Stimulated activated CD4-positive, alpha-beta T cell treated with anti-CD3 and anti-CD28 coated beads, TNF-alpha, amount 100 ng/mL, for 24 hours (primary cell): ENCODE results near the gene PSME2.

Experiments
- DNase-seq, 3 experiments: peaks; one replicate each; pipeline ENCODE4 v3.0.0-alpha.2; 2020; ENCODE audit warnings: low read depth in 3 of 3

PSME2 gene

DNA sequence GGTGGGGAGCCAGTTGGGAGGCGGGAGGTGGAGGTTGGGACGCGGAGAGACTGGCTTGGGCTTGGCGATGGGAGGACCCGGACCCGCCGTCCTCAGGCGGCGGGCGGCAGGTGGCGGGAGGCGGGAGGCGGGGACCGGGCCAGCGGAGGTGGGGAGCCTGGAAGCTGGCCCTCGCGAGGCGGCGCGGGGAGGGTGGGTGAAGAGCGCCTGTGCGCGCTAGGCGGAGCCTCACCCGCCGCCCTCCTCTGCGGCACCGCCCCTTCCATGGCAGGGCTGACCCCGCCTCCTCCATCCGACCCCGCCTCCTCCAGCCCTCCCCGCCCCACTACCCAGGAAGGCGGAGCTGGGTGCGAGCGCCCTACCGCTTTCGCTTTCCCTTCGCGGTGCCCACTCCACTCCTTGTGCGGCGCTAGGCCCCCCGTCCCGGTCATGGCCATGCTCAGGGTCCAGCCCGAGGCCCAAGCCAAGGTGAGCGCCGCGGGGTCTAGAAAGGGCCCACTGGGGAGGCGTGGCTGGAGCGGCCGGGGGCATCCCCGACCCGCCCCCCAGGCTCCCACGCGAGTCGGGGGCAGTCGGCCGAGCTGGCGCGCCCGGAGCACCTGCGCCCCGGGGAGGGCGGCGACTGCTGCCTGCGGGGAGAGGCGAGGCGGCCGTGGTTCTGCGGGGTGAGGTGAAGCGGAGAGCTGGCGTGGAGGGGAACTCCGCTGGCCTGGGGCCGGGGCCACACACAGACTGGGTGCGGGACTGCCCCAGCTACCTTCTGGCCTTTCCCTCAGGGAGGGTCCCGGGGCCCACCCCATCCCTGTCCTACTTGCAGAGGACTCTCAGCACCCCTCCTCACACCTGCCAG, 10.4 kb downstream of the PSME2 start, which contains the start of gene PSME1:
Gene PSME1, plus strand, starts transcription at position 361 of the 850 bp plus-strand sequence. Its CDS starts 69 bp downstream, at position 430.
- peak; percentile 88 to 94 (median 91) for DNase-seq

DNA sequence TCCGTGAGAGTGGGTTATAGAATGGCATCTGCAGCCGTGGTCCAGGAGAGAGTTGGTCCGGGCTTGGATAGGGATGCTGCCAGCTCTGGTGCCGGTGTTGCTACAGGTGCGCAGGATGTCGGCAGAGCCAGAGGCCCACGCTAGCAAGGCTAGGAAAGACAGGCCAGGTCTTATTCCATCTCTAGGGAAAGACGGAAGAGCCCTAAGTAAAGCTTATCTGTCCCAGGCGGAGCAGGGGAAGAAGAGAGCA, 10.9 kb downstream of the PSME2 start:
- no peak for DNase-seq

DNA sequence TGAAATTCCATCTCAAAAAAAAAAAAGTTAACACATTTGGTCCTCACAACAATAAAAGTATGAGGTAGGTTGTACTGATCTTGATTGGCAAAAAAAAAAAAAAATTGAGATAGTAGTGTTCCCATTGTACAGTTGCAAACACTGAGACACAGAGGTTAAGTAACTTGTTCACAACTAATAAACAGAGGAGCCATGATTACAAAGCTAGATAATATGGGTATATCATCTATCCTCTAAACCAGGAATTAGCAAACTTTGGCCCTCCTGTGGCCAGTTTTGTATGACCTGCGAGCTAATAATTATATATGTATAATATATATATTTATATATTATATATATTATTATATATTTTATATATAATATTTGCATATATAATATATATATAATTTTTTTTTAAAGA, 12.7 kb downstream of the PSME2 start:
- DNase-seq = no peak

GRCh38 chr14:24132976-24133375, 13.4 kb downstream of the PSME2 start:
- DNase-seq = no peak

- no peak for DNase-seq
Observed at GRCh38 chr14:24132061-24132685, 14.2 kb downstream of the PSME2 start.

- no peak for DNase-seq
Observed at GRCh38 chr14:24131549-24131966, 14.9 kb downstream of the PSME2 start.

DNA sequence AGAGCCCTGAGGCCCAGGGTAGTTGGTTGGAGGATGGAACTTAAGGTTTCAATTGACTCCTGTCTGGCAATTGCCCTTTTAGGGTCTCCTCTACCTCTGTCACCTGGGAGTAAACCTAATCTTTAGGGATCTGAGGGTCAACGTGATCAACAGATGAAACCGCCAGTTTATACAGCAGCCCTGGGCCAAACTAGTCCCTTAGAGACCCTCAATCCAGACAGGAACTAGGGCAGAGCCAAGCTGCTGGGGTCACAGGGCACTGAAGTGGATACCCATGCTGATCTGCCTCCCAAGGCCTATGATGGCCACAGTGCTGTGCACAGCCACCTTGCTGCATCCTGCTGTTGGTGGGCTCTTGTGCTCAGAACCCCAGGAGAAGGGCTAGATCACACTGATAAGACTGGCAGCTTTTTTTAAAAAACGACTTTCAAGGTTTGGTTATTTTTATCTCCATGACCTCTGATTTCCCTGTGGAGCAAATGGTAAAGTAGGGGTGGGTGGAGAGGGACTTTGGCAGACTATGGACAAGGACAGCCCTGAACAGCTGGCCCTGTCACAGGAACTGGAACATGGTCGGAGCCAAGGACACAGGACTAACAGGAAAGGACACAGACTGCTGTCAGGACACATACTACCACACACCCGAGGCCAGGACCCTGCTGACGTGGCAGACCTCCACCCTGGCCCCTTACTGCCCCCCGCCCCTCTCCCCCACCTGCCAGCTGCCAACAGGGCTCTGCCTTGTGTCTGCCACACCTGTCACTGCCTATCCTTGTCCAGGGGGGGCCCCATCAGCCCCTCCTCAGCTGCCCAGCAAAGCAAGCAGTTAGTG, 15.5 kb downstream of the PSME2 start:
- DNase-seq = no peak

- DNase-seq = no peak
Observed at GRCh38 chr14:24130380-24130716, 16.1 kb downstream of the PSME2 start, which contains the start of gene FITM1. Gene FITM1 (plus strand): TSS chr14:24130659. CDS start chr14:24131564, 905 bp downstream.

DNA sequence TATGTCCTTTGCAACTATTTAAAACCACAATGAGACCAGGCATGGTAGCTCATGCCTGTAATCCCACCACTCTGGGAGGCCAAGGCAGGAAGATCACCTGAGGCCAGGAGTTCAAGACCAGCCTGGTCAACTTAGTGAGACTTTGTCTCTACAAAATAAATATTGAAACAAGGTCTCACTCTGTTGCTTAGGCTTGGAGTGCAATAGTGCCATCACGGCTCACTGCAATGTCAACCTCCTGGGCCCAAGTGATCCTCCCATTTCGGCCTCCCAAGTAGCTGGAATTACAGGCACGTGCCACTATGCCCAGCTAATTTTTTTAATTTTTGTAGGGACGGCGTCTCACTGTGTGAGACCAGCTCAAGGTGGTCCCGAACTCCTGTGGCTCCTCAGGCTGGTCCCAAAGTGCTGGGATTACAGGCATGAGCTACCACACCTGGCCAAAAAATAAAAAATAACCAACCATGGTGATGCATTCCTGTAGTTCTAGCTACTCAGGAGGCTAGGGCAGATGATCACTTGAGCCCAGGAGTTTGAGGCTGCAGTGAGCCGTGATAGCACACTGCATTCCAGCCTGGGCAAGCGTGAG, 16.9 kb downstream of the PSME2 start:
- no peak for DNase-seq

GRCh38 chr14:24127673-24128072, 18.7 kb downstream of the PSME2 start:
- DNase-seq = no peak

GRCh38 chr14:24126939-24127338, 19.5 kb downstream of the PSME2 start:
- no peak for DNase-seq

DNA sequence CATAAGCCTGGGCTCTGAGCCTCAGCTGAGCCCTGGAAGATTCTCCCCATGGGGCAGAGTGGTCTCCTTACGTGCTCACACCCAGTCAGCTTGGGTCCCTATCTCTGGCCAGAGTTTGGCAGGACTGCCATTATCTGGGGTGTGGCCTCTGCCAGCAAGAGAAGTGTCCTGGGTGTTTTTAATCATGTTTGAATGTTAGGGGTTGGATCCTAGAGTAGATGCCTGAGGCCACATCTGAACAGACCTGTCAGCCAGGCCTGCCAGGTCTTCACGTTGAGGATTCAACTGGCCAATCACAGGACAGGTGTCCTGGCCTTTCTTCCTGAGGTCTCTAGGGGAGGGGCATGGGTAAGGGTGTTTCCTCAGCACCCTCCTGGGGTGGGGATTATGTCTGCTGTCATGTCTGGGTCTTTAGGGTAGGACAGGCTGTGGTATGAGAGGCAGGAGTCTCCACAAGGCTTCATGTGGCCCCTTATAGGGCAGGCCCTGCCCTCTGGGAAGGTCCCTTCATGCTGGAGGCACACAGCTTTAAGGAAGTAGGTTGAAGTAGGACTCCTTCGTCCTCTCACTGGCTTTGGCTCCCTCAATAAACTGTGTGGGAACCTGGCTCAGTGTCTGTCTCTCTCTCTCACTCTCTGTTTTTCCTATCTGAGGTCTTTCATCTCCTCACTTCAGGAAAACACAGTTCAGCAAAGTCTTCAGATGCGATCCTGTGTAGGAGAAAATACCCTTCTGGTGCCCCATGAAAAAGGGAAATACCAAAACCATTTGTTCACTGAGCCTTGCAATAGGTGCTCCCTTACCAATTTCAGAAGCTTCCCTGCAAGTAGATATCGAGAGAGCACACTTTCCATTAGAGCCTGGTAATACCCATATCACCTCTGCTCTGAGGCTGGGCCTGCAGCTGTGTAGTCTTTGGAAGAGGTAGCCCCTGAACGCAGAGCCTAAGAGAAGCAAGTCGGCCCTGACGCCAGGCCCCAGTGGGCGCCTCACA, 22.7 kb downstream of the PSME2 start:
- DNase-seq = no peak

DNA sequence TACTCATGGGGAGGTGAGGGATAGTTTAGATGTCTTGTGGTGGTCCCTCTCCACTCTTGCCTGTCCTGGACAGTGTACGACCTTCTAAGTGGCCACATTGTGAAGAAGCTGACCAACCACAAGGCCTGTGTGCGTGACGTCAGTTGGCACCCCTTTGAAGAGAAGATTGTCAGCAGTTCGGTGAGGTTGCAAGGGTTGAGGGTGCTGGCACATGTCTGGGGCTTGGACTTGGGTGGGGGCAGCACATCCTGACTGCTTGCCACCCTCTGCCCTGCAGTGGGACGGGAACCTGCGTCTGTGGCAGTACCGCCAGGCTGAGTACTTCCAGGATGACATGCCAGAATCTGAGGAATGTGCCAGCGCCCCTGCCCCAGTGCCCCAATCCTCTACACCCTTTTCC, 23.5 kb downstream of the PSME2 start:
- DNase-seq = no peak

DNA sequence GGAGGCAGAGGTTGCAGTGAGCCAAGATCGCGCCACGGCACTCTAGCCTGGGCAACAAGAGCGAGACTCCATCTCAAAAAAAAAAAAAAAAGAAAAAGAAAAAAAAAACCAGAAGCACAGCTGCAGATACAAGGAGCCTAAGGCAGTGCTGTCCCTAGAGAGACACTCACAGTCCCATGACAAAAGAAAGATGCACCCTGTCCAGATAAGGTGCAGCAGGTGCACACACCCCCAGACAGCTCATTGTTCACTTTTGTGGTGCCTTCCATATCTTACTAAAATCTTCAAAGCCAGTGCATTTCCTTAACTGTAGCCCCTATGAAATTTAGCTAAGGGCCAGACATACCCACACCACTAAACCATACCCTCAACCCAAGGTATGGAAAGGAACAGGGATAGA, 24.0 kb downstream of the PSME2 start:
- DNase-seq = no peak

- no peak for DNase-seq
Observed at GRCh38 chr14:24121210-24121609, 25.2 kb downstream of the PSME2 start.

GRCh38 chr14:24119691-24120090, 26.7 kb downstream of the PSME2 start:
- DNase-seq = no peak

DNA sequence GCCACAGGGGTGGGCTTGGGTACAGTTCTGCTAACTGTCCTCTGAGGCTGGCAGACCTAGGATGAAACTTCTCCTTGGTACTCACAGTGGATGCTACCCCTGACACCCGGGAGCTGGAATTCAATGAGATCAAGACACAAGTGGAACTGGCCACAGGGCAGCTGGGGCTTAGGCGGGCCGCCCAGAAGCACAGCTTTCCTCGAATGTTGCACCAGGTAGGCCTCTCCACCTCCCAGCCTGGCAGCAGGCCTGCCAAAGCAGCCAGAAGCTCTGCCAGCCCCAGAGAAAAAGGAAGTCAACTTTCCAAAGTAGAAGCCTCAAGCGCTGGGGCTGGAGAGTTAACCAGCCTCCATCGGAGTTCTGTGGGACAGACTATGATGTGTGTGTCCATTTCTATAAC, 29.2 kb downstream of the PSME2 start:
- no peak for DNase-seq

DNA sequence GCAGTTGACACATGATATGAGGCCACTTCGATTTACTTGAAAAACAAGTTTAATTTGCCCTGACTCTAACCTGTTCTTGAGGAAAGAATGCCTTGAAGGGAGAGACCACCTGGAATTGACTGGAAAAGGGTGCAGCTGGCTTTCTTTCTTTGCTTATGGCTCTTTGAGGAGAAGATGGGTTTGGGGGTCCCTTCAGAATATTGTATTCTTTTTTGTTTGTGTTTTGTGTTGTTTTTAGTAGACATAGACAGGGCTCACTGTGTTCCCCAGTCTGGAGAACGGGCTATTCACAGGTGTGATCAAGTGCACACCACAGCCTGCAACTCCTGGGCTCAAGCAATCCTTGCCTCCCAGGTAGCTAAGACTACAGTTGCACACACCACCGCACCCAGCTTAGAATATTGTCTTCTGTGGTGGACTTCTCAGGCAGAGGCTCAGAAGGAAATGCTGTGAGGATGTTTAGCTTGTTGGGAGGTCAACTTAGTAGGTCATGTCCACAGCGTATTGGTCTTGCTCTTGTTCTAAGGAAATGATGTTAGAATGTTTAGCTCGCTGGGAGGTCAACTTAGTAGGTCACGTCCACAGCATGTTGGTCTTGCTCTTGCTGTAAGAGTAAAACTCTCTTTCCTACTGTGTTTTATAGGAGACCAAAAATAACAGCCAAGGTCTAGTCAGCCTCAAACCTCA, 30.1 kb downstream of the PSME2 start:
- DNase-seq = no peak

GRCh38 chr14:24115422-24116127, 30.8 kb downstream of the PSME2 start:
- DNase-seq = no peak
